ENCODE measurements around the gene WNT6. TPM values are rescaled to one million over a fixed set of nuclear protein-coding genes. Genes with fewer than 3 reads are reported as not detected.
A peak's percentile ranks its signal among the peaks of the same experiment; 100 is the strongest.

The WNT6 gene
- polyA plus RNA-seq, 6 donors from 2014 or later = 0.44 to 0.79 (median 0.57) TPM; not detected in 2

GRCh38 chr2:218821605-218822211 is 37.9 kb upstream of the WNT6 start:
- no peak for DNase-seq
- peaks cover 32 to 52% (median 43%) of the 10 kb centered on the region in 3 donors for H3K27me3 Mint-ChIP-seq
- H3K9me3 Mint-ChIP-seq = no peaks in the 10 kb centered on the region
- no peak for ATAC-seq (ENCODE audit: low read depth in 2 of 2)
- no peak overlapping the region for H3K4me3 Mint-ChIP-seq
- H3K36me3 Mint-ChIP-seq = no peaks in the 10 kb centered on the region
- no peak overlapping the region for H3K27ac Mint-ChIP-seq
- H3K4me1 Mint-ChIP-seq = no peaks in the 10 kb centered on the region

DNA sequence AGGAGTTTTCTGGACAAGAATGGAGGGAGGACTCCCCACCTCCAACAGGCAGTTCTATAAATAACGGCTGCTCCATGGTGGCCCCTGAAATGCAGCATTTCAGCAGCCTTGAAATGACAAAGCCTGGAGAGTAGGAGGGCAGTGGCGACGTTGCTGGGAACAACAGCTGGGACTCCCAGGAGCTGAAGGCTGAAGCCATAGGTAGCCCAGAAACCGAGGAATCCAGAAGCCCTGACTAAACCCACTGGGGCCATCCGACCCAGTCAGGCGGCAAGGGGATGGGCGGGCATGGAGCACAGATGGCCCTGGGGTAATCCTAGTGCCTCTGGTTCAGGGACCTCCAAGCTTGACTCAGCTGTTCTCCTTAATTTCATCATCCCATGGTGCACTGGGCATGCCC is 37.0 kb upstream of the WNT6 start:
- peaks cover 30 to 47% (median 42%) of the 10 kb centered on the region in 3 donors for H3K27me3 Mint-ChIP-seq

DNA sequence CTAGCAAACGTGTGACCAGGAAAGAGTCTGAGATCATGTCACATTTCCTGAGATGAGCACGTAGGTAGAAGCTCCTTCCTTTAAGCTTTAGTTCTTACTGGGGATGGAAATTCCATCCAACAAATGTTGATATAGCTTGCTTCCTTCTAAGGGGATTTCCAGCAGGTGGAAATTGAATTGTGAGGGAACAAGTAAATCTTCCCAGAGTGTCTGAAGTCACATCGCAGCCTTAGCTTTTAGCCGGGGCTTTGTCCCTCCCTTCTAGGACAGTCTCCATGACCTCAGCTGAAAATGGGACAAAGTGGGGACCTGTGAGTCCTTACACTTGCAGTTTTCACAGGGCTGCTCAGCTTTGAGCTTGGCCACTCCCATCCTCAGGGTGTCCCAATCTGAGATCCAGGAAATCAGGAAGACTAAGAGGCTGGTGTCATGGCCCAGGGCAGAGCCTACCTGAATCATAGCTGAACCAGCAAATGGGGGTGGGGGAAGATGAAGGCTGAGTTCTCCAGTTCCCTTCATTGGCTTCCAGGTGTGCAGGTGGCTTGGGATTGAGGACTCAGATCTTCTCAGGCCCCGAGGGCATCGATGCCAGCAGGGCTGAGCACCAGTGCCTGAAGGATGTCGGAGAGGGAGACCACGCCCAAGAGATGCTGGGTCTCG is 36.3 kb upstream of the WNT6 start:
- Mint-ChIP-seq H3K9me3 (no peaks in the 10 kb centered on the region), H3K36me3 (no peaks in the 10 kb centered on the region), H3K27me3 (peaks cover 30 to 42% (median 39%) of the 10 kb centered on the region in 3 donors), H3K27ac (peak overlapping the region in 1 of 6 donors; percentile 26), H3K4me3 (no peak overlapping the region), H3K4me1 (no peaks in the 10 kb centered on the region)
- no peak for ATAC-seq (ENCODE audit: low read depth in 2 of 2)
- DNase-seq = no peak

More for the DNA sequence above, 37.0 kb upstream of the WNT6 start:
- Mint-ChIP-seq H3K27ac (no peak overlapping the region), H3K36me3 (no peaks in the 10 kb centered on the region), H3K9me3 (no peaks in the 10 kb centered on the region), H3K4me1 (no peaks in the 10 kb centered on the region), H3K4me3 (peak overlapping the region in 1 of 8 donors; percentile 53)
- DNase-seq (no peak), ATAC-seq (ENCODE audit: low read depth in 2 of 2) (no peak)

DNA sequence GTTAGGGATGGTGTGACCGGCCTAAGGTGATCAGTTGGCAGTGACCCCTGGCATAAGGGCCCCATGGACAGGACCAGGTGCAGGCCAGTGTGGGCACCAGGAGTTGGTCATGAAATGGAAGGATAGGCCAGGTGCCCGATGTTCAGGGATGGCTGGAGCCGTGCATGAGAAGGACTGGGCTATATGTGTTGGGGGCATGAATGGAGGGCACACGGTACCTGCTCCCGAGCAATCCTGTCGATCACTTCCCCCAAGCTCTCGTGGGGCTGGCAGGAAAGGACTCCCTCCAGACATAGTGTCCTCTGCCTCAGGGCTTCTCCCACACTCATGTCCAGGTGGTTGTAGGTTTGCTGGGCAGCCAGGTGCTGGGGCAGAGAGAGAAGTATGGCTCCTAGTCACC is 35.6 kb upstream of the WNT6 start:
- H3K27me3 Mint-ChIP-seq = peaks cover 29 to 42% (median 39%) of the 10 kb centered on the region in 3 donors
- no peak overlapping the region for H3K4me3 Mint-ChIP-seq
- H3K27ac Mint-ChIP-seq = no peak overlapping the region
- H3K36me3 Mint-ChIP-seq = no peaks in the 10 kb centered on the region
- H3K4me1 Mint-ChIP-seq = no peaks in the 10 kb centered on the region
- DNase-seq (no peak), ATAC-seq (ENCODE audit: low read depth in 2 of 2) (no peak)
- no peaks in the 10 kb centered on the region for H3K9me3 Mint-ChIP-seq

DNA sequence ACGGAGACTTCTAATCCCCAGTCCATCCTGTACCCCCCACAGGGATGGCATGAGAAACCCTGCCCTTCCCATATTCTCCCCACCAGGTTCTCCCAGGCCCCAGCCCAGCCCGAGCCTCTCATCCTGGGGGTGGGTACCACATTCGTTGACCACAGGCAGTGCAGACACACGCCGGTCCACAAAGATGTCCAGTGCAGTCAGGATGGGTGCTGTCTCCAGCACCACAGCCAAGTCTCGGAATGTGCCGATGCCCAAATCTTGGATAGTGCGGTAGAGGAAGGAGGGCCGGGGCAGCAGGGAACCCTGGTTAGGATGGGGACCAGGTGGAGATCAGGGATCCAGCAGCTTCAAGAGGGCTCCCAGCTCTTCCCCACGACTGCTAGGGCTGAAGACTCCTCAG is 32.8 kb upstream of the WNT6 start:
- H3K27me3 Mint-ChIP-seq = peaks cover 34 to 50% (median 48%) of the 10 kb centered on the region in 3 donors

GRCh38 chr2:218827701-218828476 is 31.7 kb upstream of the WNT6 start:
- DNase-seq (no peak), ATAC-seq (ENCODE audit: low read depth in 2 of 2) (no peak)
- Mint-ChIP-seq H3K4me3 (no peak overlapping the region), H3K36me3 (no peaks in the 10 kb centered on the region), H3K4me1 (peaks cover 0 to 4% (median 0%) of the 10 kb centered on the region in 3 donors), H3K27me3 (peaks cover 37 to 54% (median 53%) of the 10 kb centered on the region in 3 donors), H3K27ac (no peak overlapping the region), H3K9me3 (no peaks in the 10 kb centered on the region)

More for the DNA sequence above, 32.8 kb upstream of the WNT6 start:
- no peak for DNase-seq
- no peaks in the 10 kb centered on the region for H3K36me3 Mint-ChIP-seq
- H3K27ac Mint-ChIP-seq = peak overlapping the region in 1 of 6 donors; percentile 33
- no peak overlapping the region for H3K4me3 Mint-ChIP-seq
- no peak for ATAC-seq (ENCODE audit: low read depth in 2 of 2)
- H3K4me1 Mint-ChIP-seq = peaks cover 0 to 4% (median 0%) of the 10 kb centered on the region in 3 donors
- no peaks in the 10 kb centered on the region for H3K9me3 Mint-ChIP-seq

GRCh38 chr2:218828477-218828778 is 31.2 kb upstream of the WNT6 start:
- DNase-seq = no peak
- ATAC-seq (ENCODE audit: low read depth in 2 of 2) = no peak
- H3K4me1 Mint-ChIP-seq = peaks cover 0 to 4% (median 0%) of the 10 kb centered on the region in 3 donors
- no peaks in the 10 kb centered on the region for H3K36me3 Mint-ChIP-seq
- no peak overlapping the region for H3K4me3 Mint-ChIP-seq
- H3K27ac Mint-ChIP-seq = no peak overlapping the region
- peaks cover 38 to 58% (median 54%) of the 10 kb centered on the region in 3 donors for H3K27me3 Mint-ChIP-seq
- peaks cover 0 to 2% (median 0%) of the 10 kb centered on the region in 7 donors for H3K9me3 Mint-ChIP-seq

- peaks cover 0 to 4% (median 0%) of the 10 kb centered on the region in 3 donors for H3K4me1 Mint-ChIP-seq
- ATAC-seq (ENCODE audit: low read depth in 2 of 2) (no peak), DNase-seq (no peak)
- no peak overlapping the region for H3K4me3 Mint-ChIP-seq
- peaks cover 0 to 2% (median 0%) of the 10 kb centered on the region in 7 donors for H3K9me3 Mint-ChIP-seq
- H3K27ac Mint-ChIP-seq = no peak overlapping the region
- H3K36me3 Mint-ChIP-seq = no peaks in the 10 kb centered on the region
- peaks cover 49 to 59% (median 52%) of the 10 kb centered on the region in 3 donors for H3K27me3 Mint-ChIP-seq
Observed at GRCh38 chr2:218829868-218830451, 29.6 kb upstream of the WNT6 start.

- Mint-ChIP-seq H3K9me3 (peaks cover 0 to 2% (median 0%) of the 10 kb centered on the region in 7 donors), H3K27me3 (peaks cover 48 to 61% (median 49%) of the 10 kb centered on the region in 3 donors), H3K36me3 (no peaks in the 10 kb centered on the region), H3K4me1 (peaks cover 0 to 4% (median 0%) of the 10 kb centered on the region in 3 donors), H3K27ac (peak overlapping the region in 1 of 6 donors; percentile 68), H3K4me3 (no peak overlapping the region)
- ATAC-seq (ENCODE audit: low read depth in 2 of 2) = no peak
- no peak for DNase-seq
Observed at GRCh38 chr2:218830526-218831306, 28.9 kb upstream of the WNT6 start.

DNA sequence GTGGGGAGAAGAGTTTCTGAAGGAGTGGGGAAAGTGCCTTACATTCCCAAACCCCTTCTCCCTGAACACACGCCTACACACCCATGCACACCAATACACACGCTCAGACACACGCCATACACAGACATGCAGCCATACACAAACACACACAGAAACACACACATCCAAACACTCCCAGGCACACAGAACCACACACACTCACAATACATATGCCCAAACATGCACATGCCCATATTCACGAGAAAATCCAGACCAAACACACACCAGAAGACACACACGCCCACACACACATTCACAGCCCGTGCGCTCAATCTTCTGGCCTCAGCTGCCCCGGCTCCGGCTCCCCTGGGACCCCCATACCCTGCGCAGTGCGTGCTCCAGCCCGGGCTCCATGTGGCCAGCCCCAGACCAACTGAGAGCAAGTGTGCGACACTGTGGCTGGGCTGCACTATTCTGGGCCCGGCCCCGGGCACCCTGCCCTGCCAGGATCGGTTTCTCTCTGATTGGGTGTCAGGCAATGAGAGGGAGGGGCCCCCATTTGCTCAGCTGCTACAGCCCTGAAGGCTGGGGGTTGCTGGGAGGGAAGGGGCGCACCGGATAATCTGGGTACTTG is 28.1 kb upstream of the WNT6 start, which contains the start of gene PRKAG3:
Gene PRKAG3, minus strand, starts transcription at position 426 of the 613 bp plus-strand sequence.
- peaks cover 0 to 4% (median 0%) of the 10 kb centered on the region in 3 donors for H3K4me1 Mint-ChIP-seq
- ATAC-seq (ENCODE audit: low read depth in 2 of 2) (no peak), DNase-seq (no peak)
- H3K27me3 Mint-ChIP-seq = peaks cover 47 to 64% (median 48%) of the 10 kb centered on the region in 3 donors
- H3K36me3 Mint-ChIP-seq = no peaks in the 10 kb centered on the region
- peaks cover 0 to 3% (median 0%) of the 10 kb centered on the region in 7 donors for H3K9me3 Mint-ChIP-seq
- H3K27ac Mint-ChIP-seq = peak within 1 kb of the TSS in 1 of 6 donors; percentile 68
- H3K4me3 Mint-ChIP-seq = no peak within 1 kb of the TSS

GRCh38 chr2:218832081-218832480 is 27.5 kb upstream of the WNT6 start:
- H3K27me3 Mint-ChIP-seq = peaks cover 45 to 64% (median 48%) of the 10 kb centered on the region in 3 donors
- no peak for DNase-seq
- no peak overlapping the region for H3K27ac Mint-ChIP-seq
- peaks cover 0 to 4% (median 0%) of the 10 kb centered on the region in 3 donors for H3K4me1 Mint-ChIP-seq
- H3K9me3 Mint-ChIP-seq = peaks cover 0 to 7% (median 4%) of the 10 kb centered on the region in 7 donors
- no peak overlapping the region for H3K4me3 Mint-ChIP-seq
- H3K36me3 Mint-ChIP-seq = peaks cover 3% of the 10 kb centered on the region in 2 donors
- no peak for ATAC-seq (ENCODE audit: low read depth in 2 of 2)

GRCh38 chr2:218832520-218832919 is 27.1 kb upstream of the WNT6 start:
- no peak for ATAC-seq (ENCODE audit: low read depth in 2 of 2)
- DNase-seq = no peak
- Mint-ChIP-seq H3K9me3 (peaks cover 0 to 11% (median 8%) of the 10 kb centered on the region in 7 donors), H3K36me3 (peaks cover 5 to 7% of the 10 kb centered on the region in 2 donors), H3K4me3 (no peak overlapping the region), H3K27ac (no peak overlapping the region), H3K27me3 (peaks cover 49 to 68% (median 51%) of the 10 kb centered on the region in 3 donors), H3K4me1 (peaks cover 0 to 4% (median 0%) of the 10 kb centered on the region in 3 donors)

All from naive B cell (primary cell).